ENCODE data around the gene GLOD4.
"Not testable (repeated sequence)": the region's sequence is repeated elsewhere in the genome, so short reads cannot be mapped to it uniquely, and the experiment has no call there.

GLOD4 gene

DNA sequence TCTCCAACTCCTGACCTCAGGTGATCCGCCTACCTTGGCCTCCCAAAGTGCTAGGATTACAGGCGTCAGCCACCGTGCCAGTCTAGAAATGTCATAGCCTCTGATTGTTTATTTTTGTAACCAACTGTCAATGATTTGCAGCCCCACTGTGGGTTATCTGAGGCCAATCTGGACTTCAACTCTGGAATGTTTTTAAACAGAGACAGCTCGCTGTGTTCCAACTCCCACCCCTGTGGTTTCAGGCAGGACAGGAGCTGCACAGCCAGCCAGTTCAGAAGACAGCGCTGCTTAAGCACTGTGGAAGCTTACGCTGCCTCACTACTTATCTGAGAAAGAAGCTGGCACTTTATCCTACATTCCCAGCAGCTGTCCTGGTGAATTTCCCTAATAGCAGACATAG is 19.6 kb upstream of the GLOD4 start:
- no peak for DNase-seq

DNA sequence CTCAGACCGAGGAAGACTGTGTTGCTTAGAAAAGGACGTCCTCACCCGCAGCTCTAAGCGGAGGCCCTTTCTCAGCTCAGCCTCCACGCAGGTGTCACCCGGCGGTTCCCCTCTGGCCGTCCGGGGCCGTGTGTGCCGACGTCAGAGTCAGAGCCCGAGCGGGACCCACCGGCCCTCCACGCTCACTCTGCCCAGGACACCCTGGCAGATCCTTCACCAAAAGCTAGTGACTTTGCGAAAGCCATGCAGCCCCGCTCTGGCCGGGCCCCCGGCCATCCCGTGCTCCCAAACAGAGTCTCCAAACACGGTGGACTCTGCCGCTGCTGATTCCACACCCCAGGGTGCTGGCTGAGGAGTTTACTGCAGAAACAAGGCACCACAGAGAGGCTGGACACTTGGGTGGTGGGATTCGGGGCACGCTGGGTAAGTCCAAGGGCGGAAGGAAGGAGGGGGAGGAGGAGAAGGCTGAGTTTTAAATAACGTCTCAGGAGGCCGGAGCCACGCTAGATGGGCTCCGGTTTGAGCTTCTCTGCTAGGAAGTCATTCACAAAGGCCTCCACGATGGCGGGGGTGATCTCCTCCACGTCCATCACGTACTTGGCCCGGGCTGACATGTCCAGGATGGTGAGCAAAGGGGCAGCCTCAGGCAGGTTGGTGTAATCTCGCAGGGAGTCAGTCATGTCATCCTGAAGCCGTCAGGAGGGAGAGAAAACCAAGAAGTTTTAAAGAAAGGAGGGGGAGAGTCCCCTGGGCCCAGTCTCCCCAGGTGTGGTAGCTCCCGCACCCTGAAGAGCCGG is 18.6 kb upstream of the GLOD4 start:
- no peak for DNase-seq

GRCh38 chr17:799261-799660 is 17.2 kb upstream of the GLOD4 start:
- no peak for DNase-seq

DNA sequence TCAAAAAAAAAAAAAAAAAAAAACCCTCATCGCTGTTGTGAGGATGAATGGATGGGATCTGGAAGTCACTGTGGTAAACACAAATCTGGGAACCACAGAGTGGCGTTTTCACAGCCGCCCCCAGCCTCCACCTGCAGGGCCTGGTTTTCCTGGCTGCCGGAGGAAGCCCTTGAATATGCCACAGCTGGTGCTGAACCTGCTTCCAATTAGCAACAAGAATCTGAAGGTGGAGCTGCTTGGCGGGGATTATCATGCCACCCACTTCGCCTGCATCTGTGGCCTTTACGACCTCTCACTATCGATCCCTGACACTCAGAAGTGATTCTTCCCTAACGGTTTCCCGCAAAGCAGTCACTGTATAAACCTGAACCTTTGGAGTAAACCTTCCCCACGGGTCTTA is 16.2 kb upstream of the GLOD4 start:
- DNase-seq, result no peak

DNA sequence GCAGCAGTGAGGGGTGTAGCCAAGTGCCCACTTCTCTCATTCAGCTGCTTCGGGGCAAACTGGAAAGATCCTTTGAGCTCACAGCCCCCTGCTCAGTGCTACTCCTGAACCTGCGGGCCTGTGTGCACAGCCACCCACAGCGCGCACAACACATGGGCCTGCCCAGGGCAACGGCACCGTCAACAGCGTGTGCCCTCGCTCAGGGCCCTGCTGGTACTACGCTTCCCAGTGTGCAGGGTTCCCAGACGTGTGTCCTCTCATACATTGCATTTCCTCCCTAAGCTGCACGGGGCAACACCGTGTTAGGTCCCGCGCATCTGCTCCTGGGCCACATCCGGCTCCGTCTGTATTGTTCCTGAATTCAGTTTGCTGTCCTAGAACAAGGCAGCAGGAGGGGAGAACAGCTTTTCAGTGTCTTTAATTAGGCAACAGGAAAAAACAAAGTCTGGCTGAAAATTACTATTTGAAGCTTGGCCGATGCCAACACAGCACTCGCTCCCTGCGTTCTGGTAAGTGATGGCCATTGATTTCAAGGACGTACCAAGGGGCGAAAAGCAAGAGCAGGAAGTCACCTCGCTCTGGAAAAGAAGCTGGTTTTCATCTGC is 15.3 kb upstream of the GLOD4 start:
- no peak for DNase-seq

DNA sequence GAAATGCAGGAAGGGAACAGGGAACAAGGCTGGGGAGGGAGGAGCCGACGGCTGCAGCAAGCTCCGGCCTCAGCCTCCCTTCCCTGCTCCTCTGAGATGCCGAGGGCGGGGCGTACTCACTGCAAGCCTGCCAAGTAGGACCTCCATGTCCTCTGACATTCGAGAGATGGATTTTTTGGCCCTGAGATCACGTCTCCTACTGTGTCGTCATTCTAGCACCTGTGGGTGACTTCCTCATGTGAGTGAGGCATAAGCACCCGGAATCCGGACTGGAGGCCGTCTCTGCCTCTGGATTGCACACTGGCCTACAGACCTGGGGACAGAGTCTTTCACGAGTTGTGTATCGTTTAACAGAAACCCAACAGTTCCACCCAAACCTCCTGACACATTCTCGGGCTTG is 14.5 kb upstream of the GLOD4 start:
- DNase-seq, result no peak

GRCh38 chr17:795721-796120 is 13.6 kb upstream of the GLOD4 start:
- DNase-seq, result no peak

DNA sequence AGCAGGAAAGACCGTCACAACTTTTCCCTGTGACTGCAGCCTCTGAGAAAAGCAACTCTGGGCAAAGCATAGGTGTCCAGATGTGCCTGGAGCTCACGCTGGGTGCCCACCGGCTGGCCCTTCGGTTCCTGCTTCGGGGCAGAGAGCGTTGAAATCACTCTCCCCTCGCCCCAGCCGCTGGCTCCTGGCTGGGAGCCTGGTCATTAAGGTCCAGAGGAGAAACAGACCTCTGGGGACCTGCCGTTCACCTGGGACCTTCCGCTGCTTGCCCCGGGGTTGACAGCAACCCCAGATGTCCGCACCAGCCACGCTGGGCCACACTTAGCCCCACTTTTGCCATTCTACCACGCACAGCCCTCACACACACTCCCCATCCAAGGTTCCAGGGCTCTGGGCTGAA is 13.2 kb upstream of the GLOD4 start:
- no peak for DNase-seq

- DNase-seq, result no peak
These were observed 12.8 kb upstream of the GLOD4 start for GRCh38 chr17:794876-795275.

DNA sequence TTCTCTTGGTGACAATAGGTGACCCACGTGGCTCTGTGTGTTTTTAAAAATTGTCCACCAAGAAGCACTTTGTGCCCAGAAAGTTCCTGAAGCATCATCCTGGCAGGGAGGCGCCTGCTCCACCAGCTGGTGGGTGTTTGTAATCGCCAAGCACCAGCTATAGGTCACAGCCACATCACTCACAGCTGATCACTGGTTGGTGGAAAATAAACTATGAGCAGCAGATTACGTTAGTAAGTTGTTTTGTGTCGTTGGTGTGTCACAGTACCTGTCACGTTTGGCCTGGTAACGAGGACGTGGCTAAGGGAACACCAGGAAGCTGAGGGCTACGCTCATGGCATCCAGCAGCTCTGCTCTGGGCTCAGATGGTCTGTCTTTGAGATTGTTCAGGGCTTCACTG is 10.2 kb upstream of the GLOD4 start:
- DNase-seq, result no peak

GRCh38 chr17:791829-792228 is 9.7 kb upstream of the GLOD4 start:
- no peak for DNase-seq

DNA sequence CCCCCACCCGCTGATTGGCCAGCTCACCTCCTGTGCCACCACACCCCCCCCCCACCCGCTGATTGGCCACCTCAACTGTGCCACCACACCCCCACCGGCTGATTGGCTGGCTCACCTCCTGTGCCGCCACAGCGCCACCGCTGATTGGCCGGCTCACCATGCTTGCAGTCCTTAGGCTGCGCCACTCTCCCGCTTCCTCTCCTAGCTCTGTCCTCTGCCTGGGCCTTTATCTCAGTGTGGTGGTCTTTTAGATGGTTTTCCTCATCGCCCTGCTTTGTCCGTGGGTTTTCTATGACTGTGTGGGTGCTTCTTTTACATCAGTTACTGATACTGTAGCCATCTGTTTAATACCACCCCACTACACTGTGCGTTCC is 8.8 kb upstream of the GLOD4 start:
- DNase-seq, result not testable (repeated sequence)

- not testable (repeated sequence) for DNase-seq
These were observed 8.1 kb upstream of the GLOD4 start for GRCh38 chr17:789931-790873.

- no peak for DNase-seq
These were observed 7.2 kb upstream of the GLOD4 start for GRCh38 chr17:789160-789840.

DNA sequence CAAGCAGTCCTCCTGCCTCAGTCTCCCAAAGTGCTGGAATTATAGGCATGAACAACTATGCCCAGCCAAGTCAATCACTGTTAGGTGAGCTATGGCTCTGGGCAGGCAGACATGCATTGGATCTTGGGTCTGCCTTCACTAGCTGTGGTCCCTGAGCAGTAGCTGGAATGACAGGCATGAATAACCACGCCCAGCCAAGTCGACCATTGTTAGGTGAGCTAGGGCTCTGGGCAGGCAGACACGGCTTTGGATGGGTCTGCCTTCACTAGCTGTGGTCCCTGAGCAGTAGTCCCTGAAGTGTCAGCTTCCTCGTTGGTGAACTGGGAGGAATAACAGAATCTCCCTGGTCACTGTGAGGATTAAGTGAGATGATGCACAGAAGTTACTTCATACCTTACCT is 6.5 kb upstream of the GLOD4 start:
- DNase-seq, result no peak

GRCh38 chr17:787641-788221 is 5.7 kb upstream of the GLOD4 start:
- DNase-seq, result no peak

GRCh38 chr17:785901-786300 is 3.8 kb upstream of the GLOD4 start:
- not testable (repeated sequence) for DNase-seq

DNA sequence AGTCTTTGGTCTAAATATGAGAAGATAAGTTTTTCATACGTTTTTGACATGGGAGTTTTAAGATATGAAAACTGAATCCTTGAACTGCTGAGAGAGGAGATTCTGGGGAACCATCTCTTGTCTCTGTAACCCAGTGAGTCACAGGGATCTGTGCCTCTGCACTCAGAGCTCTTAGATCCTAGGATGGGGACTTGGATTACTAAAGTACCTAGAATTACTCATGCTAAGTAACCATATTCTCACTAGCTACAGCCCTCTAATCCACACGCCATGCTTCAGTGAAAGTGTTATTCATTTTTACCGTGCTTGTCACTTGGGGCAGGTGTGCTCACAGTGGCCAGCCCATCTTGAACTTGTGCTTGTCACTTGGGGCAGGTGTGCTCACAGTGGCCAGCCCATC is 2.1 kb upstream of the GLOD4 start:
- DNase-seq, result no peak

GRCh38 chr17:778096-778495 is 4.0 kb downstream of the GLOD4 start:
- DNase-seq, result no peak

GRCh38 chr17:774313-774584 is 7.8 kb downstream of the GLOD4 start:
- no peak for DNase-seq

GRCh38 chr17:773467-774312 is 8.4 kb downstream of the GLOD4 start:
- DNase-seq, result no peak

DNA sequence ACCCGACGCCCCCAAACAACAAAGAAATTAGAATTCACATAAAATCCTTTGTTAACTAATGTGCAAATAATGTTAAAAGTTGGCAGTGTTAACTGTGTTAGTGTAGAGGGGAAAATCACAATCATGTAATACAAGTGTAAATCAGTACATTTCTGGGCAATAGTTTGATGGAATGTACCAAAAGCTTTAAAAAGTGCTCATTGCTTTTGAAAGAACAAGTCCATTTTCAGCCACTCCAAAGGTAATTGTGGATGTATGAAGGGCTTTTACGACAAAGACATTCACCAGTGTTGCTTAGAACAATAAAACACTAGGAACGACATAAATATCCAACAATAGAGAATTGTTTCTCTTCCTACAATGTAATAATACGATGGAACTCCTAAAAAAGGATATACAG is 9.1 kb downstream of the GLOD4 start:
- no peak for DNase-seq

All from NCI-H2029 treated with DMSO at 0.1 percent for 48 hours (cell line).